Astrocyte (in vitro differentiated cells and primary cell): Measurements from ENCODE around the gene IARS2.

Experiments used
- EZH2 ChIP-seq: IDR thresholded peaks from 2 replicates; pipeline ENCODE4 v1.6.1; 2012; ENCODE audit warnings: mild to moderate bottlenecking, low read length, inconsistent platforms; ENCODE audit not compliant: insufficient read depth
- TF ChIP-seq, protein P1 (sequence below): IDR thresholded peaks from 2 replicates; pipeline ENCODE4 v1.5.1; 2011; ENCODE audit warnings: low read depth, mild to moderate bottlenecking, inconsistent platforms, low read length, moderate library complexity; ENCODE audit not compliant: insufficient read depth

DNA sequence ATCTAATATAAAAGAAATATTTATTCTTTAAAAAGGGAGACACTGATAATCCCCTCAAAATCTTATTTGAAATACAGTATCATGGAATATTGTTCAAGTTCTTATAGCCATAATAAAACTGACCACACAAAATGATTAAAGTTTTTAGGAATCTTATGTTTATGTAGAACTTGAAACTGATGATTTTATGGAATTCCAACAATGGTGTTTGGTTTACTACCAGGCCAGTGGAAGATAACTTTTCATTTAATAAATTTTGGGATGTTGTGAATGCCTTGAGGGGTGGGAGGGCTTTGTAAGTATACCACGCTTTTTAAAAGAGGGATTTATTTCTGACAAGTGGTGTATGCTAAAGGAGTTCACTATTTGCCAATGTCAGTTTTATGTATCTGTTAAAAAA, 90.6 kb downstream of the IARS2 start:
- TF ChIP-seq, protein P1, sequence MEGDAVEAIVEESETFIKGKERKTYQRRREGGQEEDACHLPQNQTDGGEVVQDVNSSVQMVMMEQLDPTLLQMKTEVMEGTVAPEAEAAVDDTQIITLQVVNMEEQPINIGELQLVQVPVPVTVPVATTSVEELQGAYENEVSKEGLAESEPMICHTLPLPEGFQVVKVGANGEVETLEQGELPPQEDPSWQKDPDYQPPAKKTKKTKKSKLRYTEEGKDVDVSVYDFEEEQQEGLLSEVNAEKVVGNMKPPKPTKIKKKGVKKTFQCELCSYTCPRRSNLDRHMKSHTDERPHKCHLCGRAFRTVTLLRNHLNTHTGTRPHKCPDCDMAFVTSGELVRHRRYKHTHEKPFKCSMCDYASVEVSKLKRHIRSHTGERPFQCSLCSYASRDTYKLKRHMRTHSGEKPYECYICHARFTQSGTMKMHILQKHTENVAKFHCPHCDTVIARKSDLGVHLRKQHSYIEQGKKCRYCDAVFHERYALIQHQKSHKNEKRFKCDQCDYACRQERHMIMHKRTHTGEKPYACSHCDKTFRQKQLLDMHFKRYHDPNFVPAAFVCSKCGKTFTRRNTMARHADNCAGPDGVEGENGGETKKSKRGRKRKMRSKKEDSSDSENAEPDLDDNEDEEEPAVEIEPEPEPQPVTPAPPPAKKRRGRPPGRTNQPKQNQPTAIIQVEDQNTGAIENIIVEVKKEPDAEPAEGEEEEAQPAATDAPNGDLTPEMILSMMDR, result no peak
- TF ChIP-seq EZH2, result no peak
